Activated T-helper 9 cell treated with anti-CD3 and anti-CD28 coated beads, Interleukin-2, amount 50 U/mL, for 16 hours (primary cell): ENCODE measurements around the gene CRADD.
"Not testable (repeated sequence)": the region's sequence is repeated elsewhere in the genome, so short reads cannot be mapped to it uniquely, and the experiment has no call there.

Experiments used
- DNase-seq: peaks from one replicate; pipeline ENCODE4 v3.0.0-alpha.2; 2020; ENCODE audit warnings: low read depth

The CRADD gene

GRCh38 chr12:93844164-93844784 lies 167.1 kb downstream of the CRADD start:
- DNase-seq, result no peak

GRCh38 chr12:93846936-93847516 lies 169.9 kb downstream of the CRADD start:
- DNase-seq, result no peak

GRCh38 chr12:93847517-93848474 lies 170.6 kb downstream of the CRADD start:
- no peak for DNase-seq

- no peak for DNase-seq
Measured at GRCh38 chr12:93848523-93849101, 171.4 kb downstream of the CRADD start.

- no peak for DNase-seq
Measured at GRCh38 chr12:93849946-93850345, 172.8 kb downstream of the CRADD start.

GRCh38 chr12:93850481-93851256 lies 173.5 kb downstream of the CRADD start:
- DNase-seq, result no peak

- DNase-seq, result no peak
Measured at GRCh38 chr12:93851257-93851671, 174.1 kb downstream of the CRADD start.

GRCh38 chr12:93852173-93852591 lies 175.0 kb downstream of the CRADD start:
- no peak for DNase-seq

GRCh38 chr12:93853698-93854478 lies 176.7 kb downstream of the CRADD start:
- DNase-seq, result no peak

- DNase-seq, result no peak
Measured at GRCh38 chr12:93855261-93855660, 178.1 kb downstream of the CRADD start.

GRCh38 chr12:93856611-93857010 lies 179.4 kb downstream of the CRADD start:
- no peak for DNase-seq

- no peak for DNase-seq
Measured at GRCh38 chr12:93857279-93857938, 180.2 kb downstream of the CRADD start.

- DNase-seq, result no peak
Measured at GRCh38 chr12:93857991-93858447, 180.8 kb downstream of the CRADD start.

GRCh38 chr12:93860668-93861373 lies 183.6 kb downstream of the CRADD start:
- no peak for DNase-seq

GRCh38 chr12:93862424-93862823 lies 185.2 kb downstream of the CRADD start:
- no peak for DNase-seq

- DNase-seq, result no peak
Measured at GRCh38 chr12:93865751-93866150, 188.6 kb downstream of the CRADD start.

- no peak for DNase-seq
Measured at GRCh38 chr12:93868771-93869170, 191.6 kb downstream of the CRADD start.

GRCh38 chr12:93870020-93870795 lies 193.0 kb downstream of the CRADD start:
- DNase-seq, result no peak

- DNase-seq, result not testable (repeated sequence)
Measured at GRCh38 chr12:93871566-93871965, 194.4 kb downstream of the CRADD start.
